Caco-2 (cell line): ENCODE data around the gene NAP1L4. TPM values are rescaled to one million over a fixed set of nuclear protein-coding genes. Genes with fewer than 3 reads are reported as not detected.
A peak's percentile ranks its signal among the peaks of the same experiment; 100 is the strongest.

Experiments used
- BruUV-seq: library from RNA; stranded (reverse); fragments of 400-500 nt; replicated peaks from 2 replicates; lab custom pipeline; 2021; lab: Mats Ljungman, UMichigan
- CTCF ChIA-PET: fragments of 300-600 bp; sonication (Branson Sonifier 250); formaldehyde crosslinking; loops from one replicate; lab custom pipeline; 2022; ENCODE audit warnings: antibody characterized with exemption; lab: Charles Lee
- POLR2A ChIA-PET: fragments of 300-600 bp; sonication (Branson Sonifier 250); formaldehyde crosslinking; loops from one replicate; lab custom pipeline; 2022; ENCODE audit warnings: antibody characterized with exemption; lab: Charles Lee
- DNase-seq, 2 experiments: peaks; one replicate each; pipeline versions ENCODE4 v3.0.0 to v3.0.0-alpha.2; 2020 to 2022
- H3K27me3 ChIP-seq: replicated peaks from 2 replicates; pipeline ENCODE4 v1.6.0; 2011; ENCODE audit warnings: low read length; ENCODE audit not compliant: control insufficient read depth, insufficient read depth
- H3K36me3 ChIP-seq: 2 replicates; pipeline ENCODE4 v1.5.1; 2011; ENCODE audit warnings: low read length; ENCODE audit not compliant: control insufficient read depth, insufficient read depth
- H3K4me1 ChIP-seq: fragments of 250-450 bp; sonication (Bioruptor Pico); 2 replicates; pipeline ENCODE4 v1.5.1; 2020; ENCODE audit warnings: mild to moderate bottlenecking
- H3K4me3 ChIP-seq: 2 replicates; pipeline ENCODE4 v1.5.1; 2011; ENCODE audit warnings: low read depth, mild to moderate bottlenecking, control low read depth, low read length
- H3K9me3 ChIP-seq: fragments of 250-450 bp; sonication (Bioruptor Pico); 2 replicates; pipeline ENCODE4 v1.5.1; 2020; ENCODE audit warnings: mild to moderate bottlenecking, moderate library complexity
- H3K27ac Mint-ChIP-seq: one replicate; pipeline ENCODE4 v1.8.0; 2022; ENCODE audit warnings: mixed read lengths; ENCODE audit not compliant: unreplicated experiment
- H3K27me3 Mint-ChIP-seq: one replicate; pipeline ENCODE4 v1.8.0; 2022; ENCODE audit warnings: mixed read lengths; ENCODE audit not compliant: insufficient read depth, unreplicated experiment
- H3K36me3 Mint-ChIP-seq: one replicate; pipeline ENCODE4 v1.8.0; 2022; ENCODE audit warnings: mild to moderate bottlenecking, mixed read lengths; ENCODE audit not compliant: insufficient read depth, unreplicated experiment
- H3K4me1 Mint-ChIP-seq: one replicate; pipeline ENCODE4 v1.8.0; 2022; ENCODE audit warnings: low read depth, mixed read lengths; ENCODE audit not compliant: unreplicated experiment
- H3K4me3 Mint-ChIP-seq: one replicate; pipeline ENCODE4 v1.8.0; 2022; ENCODE audit warnings: mild to moderate bottlenecking, moderate library complexity, mixed read lengths; ENCODE audit not compliant: unreplicated experiment
- H3K9me3 Mint-ChIP-seq: one replicate; pipeline ENCODE4 v1.8.0; 2022; ENCODE audit warnings: mixed read lengths; ENCODE audit not compliant: unreplicated experiment
- CTCF ChIP-seq, 2 experiments: fragments of 200-600 bp in 1 of 2; IDR thresholded peaks; 1 replicate in 1 of 2; 2 replicates in 1 of 2; pipeline versions ENCODE4 v1.5.1 to v1.8.0; 2011 to 2022; ENCODE audit warnings: antibody characterized with exemption in 1 of 2, control low read depth in 1 of 2, inconsistent platforms in 1 of 2, low read depth in 1 of 2, low read length in 1 of 2, mild to moderate bottlenecking in 1 of 2, moderate library complexity in 1 of 2; ENCODE audit not compliant: insufficient read depth in 1 of 2, severe bottlenecking in 1 of 2, unreplicated experiment in 1 of 2
- intact Hi-C: fragments of 100-400 bp; cut with micrococcal nuclease; formaldehyde crosslinking; loops from one replicate; pipeline ENCODE4 v1.10.0; 2022; ENCODE audit not compliant: unreplicated experiment
- total RNA-seq: library from RNA; stranded (reverse); gene quantifications from 2 replicates; pipeline ENCODE4 v1.2.3, GENCODE V29; 2022

NAP1L4 gene
- total RNA-seq, 1 experiment from 2014 or later: 215 TPM

- H3K36me3 ChIP-seq: no peaks in the 10 kb centered on the region
- Mint-ChIP-seq H3K27me3 (no peaks in the 10 kb centered on the region), H3K4me1 (no peaks in the 10 kb centered on the region), H3K4me3 (peak overlapping the region; percentile 73), H3K27ac (peak overlapping the region; percentile 55), H3K36me3 (peaks cover 33% of the 10 kb centered on the region), H3K9me3 (no peaks in the 10 kb centered on the region)
- H3K4me1 ChIP-seq: peaks cover 19% of the 10 kb centered on the region
- DNase-seq: no peak
- intact Hi-C loops: loop anchor here (1.0 kb wide), 1 partner anchor 16 kb away; no protein-coding TSS in a partner anchor
- CTCF ChIA-PET: interaction anchor here (2.1 to 2.3 kb wide), 2 partner anchors 25 to 397 kb away, joined by 7 to 16 read pairs; no protein-coding TSS in a partner anchor
- 0 out of 2 replicates have a peak, but pooled peaks cover 2% of the 10 kb centered on the region for H3K27me3 ChIP-seq
- H3K4me3 ChIP-seq: peak overlapping the region; percentile 91
- no TSS peak for BruUV-seq
- TF ChIP-seq CTCF (IDR thresholded peaks at IDR 0.05; ENCODE audit: insufficient read depth in 1 of 2, low read depth in 1 of 2, low read length in 1 of 2, severe bottlenecking in 1 of 2, unreplicated experiment in 1 of 2): no peak
- H3K9me3 ChIP-seq: no peaks in the 10 kb centered on the region
- POLR2A ChIA-PET: interaction anchor here (2.1 kb wide), 1 partner anchor 25 kb away, joined by 16 read pairs; a partner anchor contains a TSS
These were observed 64.1 kb downstream of the NAP1L4 start for GRCh38 chr11:2927851-2928604.

- no peaks in the 10 kb centered on the region for H3K27me3 Mint-ChIP-seq
- Histone ChIP-seq H3K36me3 (no peaks in the 10 kb centered on the region), H3K9me3 (no peaks in the 10 kb centered on the region), H3K4me3 (no peak overlapping the region; the same call in 1 of the 2 replicates), H3K27me3 (0 out of 2 replicates have a peak, but pooled peaks cover 2% of the 10 kb centered on the region), H3K4me1 (peaks cover 19% of the 10 kb centered on the region)
- CTCF ChIA-PET: no interaction called here
- H3K9me3 Mint-ChIP-seq: no peaks in the 10 kb centered on the region
- BruUV-seq: no TSS peak
- H3K36me3 Mint-ChIP-seq: peaks cover 33% of the 10 kb centered on the region
- H3K4me1 Mint-ChIP-seq: no peaks in the 10 kb centered on the region
- TF ChIP-seq CTCF (IDR thresholded peaks at IDR 0.05; ENCODE audit: insufficient read depth in 1 of 2, low read depth in 1 of 2, low read length in 1 of 2, severe bottlenecking in 1 of 2, unreplicated experiment in 1 of 2): no peak
- H3K27ac Mint-ChIP-seq: no peak overlapping the region
- peak overlapping the region; percentile 73 for H3K4me3 Mint-ChIP-seq
- POLR2A ChIA-PET: no interaction called here
- DNase-seq: no peak
- intact Hi-C loops: no loop called here
These were observed 64.9 kb downstream of the NAP1L4 start for GRCh38 chr11:2927121-2927800.

- Mint-ChIP-seq H3K27me3 (no peaks in the 10 kb centered on the region), H3K4me1 (no peaks in the 10 kb centered on the region), H3K27ac (no peak overlapping the region), H3K9me3 (no peaks in the 10 kb centered on the region), H3K4me3 (no peak overlapping the region), H3K36me3 (peaks cover 33% of the 10 kb centered on the region)
- TF ChIP-seq CTCF (IDR thresholded peaks at IDR 0.05; ENCODE audit: insufficient read depth in 1 of 2, low read depth in 1 of 2, low read length in 1 of 2, severe bottlenecking in 1 of 2, unreplicated experiment in 1 of 2): no peak
- Histone ChIP-seq H3K9me3 (no peaks in the 10 kb centered on the region), H3K36me3 (no peaks in the 10 kb centered on the region), H3K27me3 (0 out of 2 replicates have a peak, but pooled peaks cover 2% of the 10 kb centered on the region), H3K4me1 (peaks cover 19% of the 10 kb centered on the region), H3K4me3 (no peak overlapping the region)
- ChIA-PET POLR2A (no interaction called here), CTCF (no interaction called here)
- DNase-seq: no peak
- BruUV-seq: no TSS peak
- intact Hi-C loops: no loop called here
These were observed 65.5 kb downstream of the NAP1L4 start for GRCh38 chr11:2926611-2927051.
